NCI-H526 (cell line): Measurements from ENCODE around the gene ST6GALNAC3.

Experiments
- DNase-seq, 2 experiments: peaks; one replicate each; lab custom pipeline; 2025; lab: John Stamatoyannopoulos, UW

ST6GALNAC3 gene

GRCh38 chr1:76287917-76288316 is 213.4 kb downstream of the ST6GALNAC3 start:
- no peak for DNase-seq

DNA sequence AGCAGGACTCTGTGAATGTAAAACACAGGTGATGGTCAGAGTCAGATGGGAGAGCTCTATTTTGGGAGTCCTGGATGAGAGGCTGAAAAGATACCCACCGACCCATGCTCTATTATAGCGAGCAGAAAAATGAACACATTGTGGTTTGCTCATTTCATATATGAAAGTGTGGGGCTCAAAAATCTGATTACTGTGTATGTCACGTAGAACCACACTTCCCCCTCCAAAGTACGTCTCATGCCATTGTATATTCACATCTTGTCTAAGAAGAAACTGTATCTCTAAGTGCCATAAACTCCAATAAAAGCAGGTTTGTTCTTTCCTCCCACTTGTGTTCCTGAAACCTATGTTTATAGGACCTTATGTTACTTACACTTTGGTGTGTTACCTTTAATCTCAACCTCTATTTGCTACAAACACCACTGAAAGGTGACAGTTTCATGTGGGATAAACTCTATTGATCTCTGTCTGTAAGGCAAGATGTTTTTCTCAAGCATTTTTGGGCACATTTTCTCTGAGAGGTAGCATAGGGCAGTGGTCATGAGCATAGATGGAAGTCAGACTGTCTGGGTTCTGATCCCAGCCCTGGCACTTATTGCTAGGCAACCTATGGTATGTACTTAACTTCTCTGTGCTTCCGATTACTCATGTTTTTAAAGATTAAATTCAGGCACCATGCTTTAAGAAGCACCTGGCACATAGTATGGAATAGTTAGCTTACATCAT is 214.4 kb downstream of the ST6GALNAC3 start:
- no peak for DNase-seq

DNA sequence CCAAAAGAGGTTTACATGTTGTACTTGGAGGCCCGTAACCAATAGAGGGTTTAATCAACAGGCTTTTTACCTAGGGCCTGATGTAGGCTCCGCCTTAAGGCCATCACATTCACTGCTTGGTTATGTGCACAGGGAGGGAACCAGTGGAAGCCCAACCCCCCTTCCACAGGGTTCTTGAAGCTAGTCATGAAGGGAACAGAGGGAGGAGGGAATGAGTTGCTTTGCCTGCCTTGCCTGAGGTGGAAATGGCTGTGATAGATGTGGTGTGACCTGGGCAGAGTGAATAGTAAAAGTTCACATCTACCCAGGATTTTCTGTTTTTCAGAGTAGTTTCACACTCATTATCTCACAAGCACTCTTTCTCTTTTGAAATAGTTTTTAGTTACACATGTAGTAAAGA is 215.1 kb downstream of the ST6GALNAC3 start:
- DNase-seq: peak in 1 of 2 experiments; percentile 18

DNA sequence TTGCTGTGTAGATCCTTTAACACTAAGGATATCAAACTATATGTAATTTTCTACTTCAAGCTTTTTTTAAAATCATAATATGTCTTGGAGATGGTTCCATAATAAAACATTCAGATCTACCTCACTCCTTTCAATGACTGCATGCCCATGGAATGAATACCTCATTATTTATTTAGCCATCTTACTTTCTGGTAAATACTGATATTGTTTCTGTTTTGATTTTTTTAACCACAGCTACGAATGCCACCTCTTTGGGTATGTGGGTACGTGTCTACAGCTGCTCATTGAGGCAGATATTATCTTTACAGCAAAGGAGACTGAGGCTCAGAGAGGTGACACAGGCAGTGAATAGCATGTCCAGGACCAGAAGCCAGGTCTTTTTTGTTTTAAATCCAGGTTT is 215.7 kb downstream of the ST6GALNAC3 start:
- DNase-seq: no peak

DNA sequence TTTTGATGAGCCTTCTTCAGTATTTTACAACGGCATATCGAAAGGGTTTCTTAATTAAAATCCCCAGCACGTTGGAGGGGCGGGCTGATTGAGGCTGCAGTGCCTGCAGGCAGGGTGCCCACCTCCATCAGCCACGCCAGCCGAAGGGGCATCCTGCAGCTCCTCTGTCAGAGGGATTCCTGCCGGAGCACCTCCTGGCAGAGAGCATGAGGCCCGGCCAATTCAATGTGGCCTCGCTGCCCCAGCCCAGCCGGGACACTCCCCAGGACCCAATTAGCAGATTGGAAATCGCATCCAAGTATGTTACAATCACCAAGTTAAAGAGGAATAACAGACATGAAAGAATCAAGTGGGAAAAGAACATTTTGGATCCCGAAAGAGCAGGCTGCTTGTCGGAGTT is 216.6 kb downstream of the ST6GALNAC3 start:
- DNase-seq: no peak

GRCh38 chr1:76291737-76292136 is 217.2 kb downstream of the ST6GALNAC3 start:
- DNase-seq: no peak

- no peak for DNase-seq
Observed at GRCh38 chr1:76292418-76293184, 218.1 kb downstream of the ST6GALNAC3 start.

- DNase-seq: no peak
Observed at GRCh38 chr1:76293831-76294230, 219.3 kb downstream of the ST6GALNAC3 start.

GRCh38 chr1:76294482-76295194 is 220.1 kb downstream of the ST6GALNAC3 start:
- DNase-seq: no peak

DNA sequence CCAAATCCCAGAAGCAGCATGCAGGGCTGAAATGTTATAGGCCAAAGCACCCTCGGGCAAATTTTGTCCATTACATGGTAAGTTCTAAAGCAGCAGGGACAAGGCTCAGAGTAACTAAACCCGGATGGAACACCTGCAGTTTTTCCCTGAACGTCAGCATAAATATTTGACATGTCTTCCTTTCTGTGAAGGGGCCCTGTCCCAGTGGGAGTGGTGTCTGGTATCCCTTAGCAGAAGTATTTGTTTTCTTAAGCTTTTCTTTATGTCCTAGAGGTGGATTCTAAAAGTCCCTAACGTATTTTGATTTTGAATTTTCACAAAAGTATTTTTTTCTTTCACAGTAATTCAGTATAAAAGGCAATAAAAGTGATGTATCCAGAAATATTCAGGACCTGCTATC is 223.9 kb downstream of the ST6GALNAC3 start:
- no peak for DNase-seq

- no peak for DNase-seq
Observed at GRCh38 chr1:76299036-76299435, 224.5 kb downstream of the ST6GALNAC3 start.

DNA sequence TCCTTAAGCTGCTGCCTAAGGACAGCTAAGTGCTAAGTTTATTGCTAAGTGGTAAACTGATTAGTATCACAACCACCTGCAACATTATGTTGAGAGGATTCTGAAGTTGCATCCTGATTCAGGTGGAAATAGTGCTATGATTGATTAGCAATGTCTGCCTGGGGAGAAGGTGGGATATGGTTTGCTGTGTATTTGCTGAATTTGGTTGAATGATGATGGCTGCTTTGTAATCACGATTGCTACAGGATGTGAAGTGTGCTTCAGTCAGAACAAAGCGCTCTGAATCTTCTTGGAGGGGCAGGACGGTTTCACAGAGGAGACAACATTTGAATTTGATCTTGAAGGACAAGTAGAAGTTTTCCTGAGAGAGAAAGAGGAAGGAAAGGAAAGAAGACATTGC is 226.0 kb downstream of the ST6GALNAC3 start:
- no peak for DNase-seq

- DNase-seq: no peak
Observed at GRCh38 chr1:76302711-76303339, 228.3 kb downstream of the ST6GALNAC3 start.

DNA sequence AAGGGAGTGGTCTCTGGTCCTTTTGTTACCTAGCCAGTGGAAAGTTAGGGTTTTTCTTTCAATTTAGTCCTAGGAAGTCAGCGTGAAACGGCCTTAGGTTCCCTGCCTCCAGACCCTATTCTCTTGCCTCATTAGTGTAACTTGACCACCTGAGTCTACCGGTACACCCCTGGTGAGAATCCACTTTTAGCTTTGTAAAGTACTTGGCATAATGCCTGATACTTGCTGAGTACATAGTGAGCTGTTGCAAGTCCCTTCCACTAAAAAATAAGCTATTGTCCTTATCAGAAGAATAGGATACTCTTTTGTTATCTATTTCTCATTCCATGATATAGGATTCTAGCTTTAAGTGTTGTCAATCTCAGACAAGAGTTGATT is 228.8 kb downstream of the ST6GALNAC3 start:
- DNase-seq: no peak

GRCh38 chr1:76313304-76313703 is 238.8 kb downstream of the ST6GALNAC3 start:
- no peak for DNase-seq

DNA sequence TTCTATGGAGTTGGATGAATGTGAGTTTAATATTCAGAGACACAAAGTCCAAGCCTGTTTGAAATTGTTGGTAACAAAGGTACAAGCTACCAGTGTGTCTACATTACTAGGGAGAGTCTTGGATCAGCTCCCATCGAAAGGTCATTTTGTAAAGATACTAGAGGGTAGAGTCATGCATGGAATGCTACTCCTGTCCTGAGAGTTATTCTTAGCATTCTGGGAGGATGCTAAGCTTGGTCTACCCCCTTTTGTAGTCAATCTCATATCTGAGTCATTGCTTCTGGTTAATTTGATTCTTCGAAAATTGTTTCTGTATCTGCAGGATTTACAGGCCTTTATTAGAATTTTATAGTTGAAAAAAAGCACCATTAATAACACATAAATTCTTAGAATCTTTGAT is 240.2 kb downstream of the ST6GALNAC3 start:
- DNase-seq: no peak

GRCh38 chr1:76317299-76317900 is 242.9 kb downstream of the ST6GALNAC3 start:
- no peak for DNase-seq

DNA sequence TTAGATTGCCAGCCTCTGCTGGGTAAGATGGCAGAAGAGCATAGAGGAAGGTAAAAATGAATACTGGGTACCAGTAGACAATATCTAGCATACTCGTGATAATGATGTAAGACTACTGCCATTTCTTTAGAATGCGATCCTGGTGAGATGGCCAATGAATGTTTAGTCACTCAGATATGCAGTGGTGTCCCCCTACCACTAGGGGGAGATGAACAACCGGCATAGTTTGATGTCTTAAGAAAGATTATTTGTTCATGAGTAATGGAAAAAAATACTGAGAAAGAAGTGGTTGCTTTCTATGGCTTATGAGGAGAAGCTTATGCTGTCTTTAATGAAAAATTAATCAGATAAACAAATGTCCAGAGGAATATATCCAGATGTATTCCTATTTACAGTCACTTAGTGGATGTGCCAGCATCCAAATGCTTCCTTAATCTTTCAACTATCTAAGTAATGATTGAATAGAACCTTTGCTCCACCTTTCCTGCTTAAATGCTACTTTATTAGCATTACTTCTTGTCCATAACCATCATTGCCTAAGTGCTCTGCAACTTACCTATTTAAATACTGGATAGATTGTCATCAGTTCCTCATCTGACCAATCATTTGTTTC is 256.6 kb downstream of the ST6GALNAC3 start:
- DNase-seq: peak; percentile 34 to 69

- no peak for DNase-seq
Observed at GRCh38 chr1:76335882-76336281, 261.3 kb downstream of the ST6GALNAC3 start.

- DNase-seq: no peak
Observed at GRCh38 chr1:76336931-76337371, 262.4 kb downstream of the ST6GALNAC3 start.

DNA sequence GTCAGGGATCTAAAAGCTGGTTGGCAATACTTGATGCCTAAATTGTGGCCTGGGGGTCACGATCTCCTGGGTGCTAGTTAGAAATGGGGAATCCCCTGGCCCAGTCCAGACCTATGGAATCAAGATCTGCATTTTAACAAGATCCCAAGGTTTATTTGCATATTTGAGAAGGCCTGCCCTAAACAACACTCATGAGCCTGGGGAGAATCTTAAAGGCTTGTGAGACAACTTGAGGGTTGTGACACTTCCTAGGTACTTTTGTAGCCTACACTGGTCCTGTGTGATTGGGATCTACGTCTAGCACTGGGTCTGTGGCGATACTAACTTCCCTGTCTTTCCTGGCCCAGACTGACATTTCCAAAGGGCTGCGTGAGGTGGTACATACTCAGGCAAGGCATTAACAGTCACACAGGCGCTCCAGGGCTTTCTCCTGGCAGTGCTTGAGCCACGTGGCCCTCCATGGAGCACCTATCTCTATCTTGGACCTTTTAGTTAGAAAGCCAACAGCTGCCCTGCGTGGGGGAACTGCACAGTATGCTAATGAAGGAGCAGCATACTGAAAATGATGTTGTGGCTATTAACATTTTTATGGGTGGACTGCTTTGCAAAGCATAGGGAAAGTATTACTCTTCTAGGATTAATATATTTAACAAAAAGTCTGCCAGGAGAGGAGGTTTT is 263.1 kb downstream of the ST6GALNAC3 start:
- peak; percentile 29 to 65 for DNase-seq
